Tibial nerve (tissue), 4 donors: Measurements from ENCODE around the gene BBS1.
"Not testable (repeated sequence)": the region's sequence is repeated elsewhere in the genome, so short reads cannot be mapped to it uniquely, and the experiment has no call there.

Experiments
- CTCF ChIP-seq, 5 experiments: fragments of 200-600 bp in 3 of 5; fragments of 450-650 bp in 2 of 5; sonication (generic) in 3 of 5; IDR thresholded peaks; one replicate each; pipeline ENCODE4 v1.5.1; 2016 to 2019; ENCODE audit warnings: antibody characterized with exemption in 5 of 5, mild to moderate bottlenecking in 3 of 5, moderate library complexity in 2 of 5
- EP300 ChIP-seq, 2 donors: sonication (generic); formaldehyde crosslinking; IDR thresholded peaks; one replicate each; pipeline ENCODE4 v1.6.1; 2017; ENCODE audit warnings: antibody characterized with exemption in 2 of 2, mild to moderate bottlenecking in 1 of 2
- POLR2A ChIP-seq, 2 donors: fragments of 450-650 bp; IDR thresholded peaks; one replicate each; pipeline ENCODE4 v1.6.1; 2017; ENCODE audit warnings: antibody characterized with exemption in 2 of 2, mild to moderate bottlenecking in 2 of 2, moderate library complexity in 2 of 2

- TF ChIP-seq EP300, POLR2A, CTCF (IDR thresholded peaks at IDR 0.05): not testable (repeated sequence)
Observed at GRCh38 chr11:66464116-66464515, 46.3 kb upstream of the BBS1 start.
